ENCODE results near the gene FARS2.

Gene FARS2

DNA sequence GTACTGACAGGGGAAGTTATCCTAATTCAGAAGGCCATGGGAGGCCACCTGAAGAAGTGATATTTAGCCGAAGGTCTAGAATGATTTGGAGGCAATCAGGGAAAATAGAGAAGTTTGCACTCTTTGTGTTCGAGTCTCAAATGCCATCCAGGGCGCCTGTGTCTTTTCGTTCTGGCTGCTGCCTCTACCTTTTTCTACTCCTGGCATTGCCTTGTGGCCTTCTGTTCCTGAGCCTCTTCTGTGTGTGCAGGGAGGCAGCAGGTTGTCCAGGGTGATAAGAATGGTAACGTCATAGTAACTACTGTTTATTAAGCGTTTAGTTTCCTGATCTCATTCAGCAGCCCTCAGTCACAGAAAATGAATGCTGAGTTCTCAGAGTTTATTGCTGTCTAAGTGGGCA is 252.1 kb downstream of the FARS2 start:
- H3K4me3 ChIP-seq (ENCODE audit: low read depth, low read length): no peak overlapping the region
- DNase-seq (ENCODE audit: low read depth): no peak

DNA sequence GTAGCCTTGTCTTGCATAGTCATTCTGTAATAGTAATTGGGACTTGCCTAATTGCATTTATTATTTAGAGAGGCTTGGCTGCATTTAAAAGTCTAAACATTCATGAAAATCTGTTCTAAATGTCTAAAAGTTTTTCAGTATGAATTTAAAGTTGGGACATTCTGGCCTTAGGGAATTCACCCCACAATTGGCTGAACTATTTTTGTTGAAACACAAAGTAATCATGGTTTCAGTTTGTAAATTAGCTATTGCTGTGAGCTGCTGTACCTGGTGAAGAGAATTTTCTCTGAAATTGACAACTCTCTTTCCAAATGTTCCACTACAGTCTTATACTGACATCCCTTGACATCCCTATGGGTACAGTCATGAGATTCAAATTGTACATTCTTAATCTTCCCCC is 253.0 kb downstream of the FARS2 start:
- H3K4me3 ChIP-seq (ENCODE audit: low read depth, low read length): no peak overlapping the region
- no peak for DNase-seq (ENCODE audit: low read depth)

DNA sequence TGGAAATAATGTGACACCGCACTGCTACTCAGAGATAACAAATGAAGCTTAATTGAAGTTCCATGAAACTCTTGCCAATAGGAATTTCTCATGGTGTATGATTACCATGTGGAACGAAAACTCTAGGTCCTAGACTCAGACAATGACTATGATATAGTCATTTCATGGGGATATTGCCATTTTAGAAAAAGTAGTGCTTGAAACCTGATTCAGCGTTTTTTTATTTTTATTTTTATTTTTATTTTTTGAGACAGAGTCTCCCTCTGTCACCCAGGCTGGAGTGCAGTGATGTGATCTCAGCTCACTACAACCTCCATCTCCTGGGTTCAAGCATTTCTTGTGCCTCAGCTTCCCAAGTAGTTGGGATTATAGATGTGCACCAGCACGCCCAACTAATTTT is 253.9 kb downstream of the FARS2 start:
- DNase-seq (ENCODE audit: low read depth): no peak
- no peak overlapping the region for H3K4me3 ChIP-seq (ENCODE audit: low read depth, low read length)

DNA sequence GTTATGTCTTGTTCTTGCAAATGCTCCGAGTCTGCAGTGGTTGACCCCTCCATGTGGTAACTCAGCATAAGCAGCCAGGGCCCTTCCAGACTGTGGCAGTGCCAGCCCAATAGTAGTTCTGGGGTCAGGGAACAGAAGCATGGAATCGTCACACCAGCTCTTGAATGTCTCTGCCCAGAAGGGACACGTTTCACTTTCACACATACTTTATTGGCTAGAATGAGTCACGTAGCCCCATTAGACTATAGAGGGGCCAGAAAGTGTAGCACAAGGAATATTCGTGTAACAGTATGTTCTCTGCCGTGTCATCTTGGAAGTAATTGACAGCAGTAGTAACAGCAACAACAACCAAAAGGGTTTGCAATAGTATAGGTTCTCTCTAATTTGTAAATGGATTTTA is 254.7 kb downstream of the FARS2 start:
- H3K4me3 ChIP-seq (ENCODE audit: low read depth, low read length): no peak overlapping the region
- no peak for DNase-seq (ENCODE audit: low read depth)

DNA sequence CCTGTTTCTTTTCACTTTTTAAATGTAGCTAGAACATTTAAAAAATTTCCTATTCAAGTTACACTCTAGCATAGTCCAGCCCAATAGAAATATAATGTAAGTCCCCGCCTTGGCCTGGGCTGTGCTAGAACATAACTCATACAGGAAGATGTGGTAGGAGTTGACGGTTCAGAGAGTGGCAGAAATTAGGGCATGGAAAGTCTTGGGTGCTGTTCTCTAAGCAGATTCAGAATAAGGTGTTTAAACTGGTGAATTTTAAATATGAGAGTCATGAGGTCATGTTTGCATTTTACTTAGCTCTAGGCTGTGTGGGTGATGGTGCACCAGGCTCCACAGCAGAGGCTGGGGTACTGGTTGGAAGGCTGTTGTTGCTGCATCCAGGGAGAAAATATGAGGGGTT is 256.5 kb downstream of the FARS2 start:
- no peak overlapping the region for H3K4me3 ChIP-seq (ENCODE audit: low read depth, low read length)
- no peak for DNase-seq (ENCODE audit: low read depth)

DNA sequence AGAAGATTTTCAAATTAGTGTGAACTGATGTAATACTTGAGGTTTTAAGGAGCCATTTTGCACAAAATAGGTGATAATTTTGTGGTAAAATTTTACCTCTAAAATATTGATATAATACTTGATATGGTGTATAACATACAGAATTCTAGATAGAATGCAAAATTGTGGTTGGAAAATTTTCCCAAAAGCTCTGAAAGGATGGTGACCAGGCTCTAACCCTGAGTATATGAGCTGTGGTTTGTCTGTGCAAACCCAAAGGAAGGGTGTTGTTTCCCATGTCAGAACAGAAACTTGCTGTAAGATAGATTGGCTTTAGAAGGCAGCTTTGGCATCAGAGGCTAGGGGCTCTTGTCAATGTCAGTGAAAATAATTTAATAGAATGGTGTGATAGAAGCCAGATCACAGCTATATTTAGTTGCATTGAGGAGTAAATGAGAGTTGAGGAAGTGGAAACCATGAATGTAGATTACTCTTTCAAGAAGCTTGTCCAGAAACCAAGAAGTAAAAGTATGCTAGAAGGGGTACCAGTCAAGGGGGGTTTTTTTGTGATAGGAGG is 257.7 kb downstream of the FARS2 start:
- no peak overlapping the region for H3K4me3 ChIP-seq (ENCODE audit: low read depth, low read length)
- DNase-seq (ENCODE audit: low read depth): no peak

DNA sequence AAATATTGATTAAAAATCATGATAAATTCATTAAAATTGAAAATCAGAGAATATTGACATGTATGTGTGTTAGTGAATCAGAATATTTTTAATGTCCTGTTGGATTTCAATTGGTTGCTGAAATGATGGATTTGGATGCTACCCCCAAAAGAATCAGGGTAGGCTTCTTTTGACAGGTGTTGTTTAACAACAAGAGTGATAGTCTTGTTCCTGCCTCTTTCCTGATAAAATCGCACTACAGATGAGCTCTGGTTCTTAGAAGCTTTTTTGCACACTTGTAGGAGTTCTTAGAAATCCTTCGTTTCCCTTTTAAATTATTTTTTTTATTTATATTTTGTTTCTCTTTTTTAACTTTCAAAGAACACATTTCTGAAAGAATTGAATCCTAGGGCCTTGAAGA is 259.5 kb downstream of the FARS2 start:
- no peak for DNase-seq (ENCODE audit: low read depth)
- H3K4me3 ChIP-seq (ENCODE audit: low read depth, low read length): no peak overlapping the region

DNA sequence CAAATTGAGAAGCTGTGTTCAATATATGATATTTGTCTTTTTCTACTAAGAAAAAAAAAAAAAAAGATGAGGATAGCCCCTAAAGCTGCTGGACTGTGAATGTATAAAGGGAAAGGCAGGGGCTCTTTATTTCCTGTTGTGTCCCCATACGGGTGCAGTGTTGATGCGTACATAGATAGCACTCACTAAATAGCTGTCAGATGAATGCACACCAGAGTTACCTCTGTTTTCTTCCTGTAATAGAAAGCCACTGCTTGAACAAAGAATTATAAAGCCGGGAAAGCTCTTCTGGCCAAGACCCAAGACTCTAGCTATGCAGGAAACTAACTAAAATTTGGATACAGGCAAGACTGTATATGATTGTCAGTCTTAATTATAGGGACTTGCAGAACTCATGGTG is 260.0 kb downstream of the FARS2 start:
- H3K4me3 ChIP-seq (ENCODE audit: low read depth, low read length): no peak overlapping the region
- DNase-seq (ENCODE audit: low read depth): no peak

DNA sequence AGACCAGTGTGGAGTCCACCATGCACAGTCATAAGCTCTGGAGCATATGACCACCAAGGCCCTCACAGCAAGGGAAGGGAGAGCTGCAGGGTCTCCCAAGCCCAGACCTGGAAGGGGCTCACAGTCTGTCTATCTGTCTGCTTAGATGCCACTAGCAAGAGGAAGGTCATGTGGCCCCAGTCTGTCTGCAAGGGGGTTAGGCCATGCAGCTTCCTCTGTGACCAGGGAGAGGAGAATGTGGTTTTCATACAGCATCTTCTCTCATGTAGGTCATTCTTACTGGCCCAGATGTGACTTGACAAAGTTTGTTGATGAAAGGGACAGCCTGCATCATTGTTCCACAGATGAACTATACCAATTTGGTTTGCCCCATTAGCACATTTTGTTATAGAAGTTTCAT is 260.8 kb downstream of the FARS2 start:
- no peak overlapping the region for H3K4me3 ChIP-seq (ENCODE audit: low read depth, low read length)
- DNase-seq (ENCODE audit: low read depth): no peak

DNA sequence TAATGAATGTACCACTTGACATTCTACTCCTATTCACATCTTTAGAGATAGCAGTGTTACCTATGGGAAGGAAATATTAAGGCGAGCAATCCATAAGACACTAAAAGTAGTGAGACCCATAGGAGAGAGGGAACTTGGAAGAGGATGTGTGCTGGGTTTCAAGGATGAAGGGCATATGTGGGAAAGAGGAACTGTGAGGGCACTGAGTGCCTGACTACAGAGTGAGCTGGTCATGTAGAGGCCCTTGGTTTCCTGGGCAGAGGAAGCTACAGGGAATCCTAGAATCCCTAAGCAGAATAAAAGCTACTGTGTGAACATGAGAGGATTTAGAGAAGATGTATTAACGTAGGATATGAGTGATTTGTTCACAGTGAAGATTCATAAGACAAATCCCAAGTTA is 262.8 kb downstream of the FARS2 start:
- DNase-seq (ENCODE audit: low read depth): no peak
- H3K4me3 ChIP-seq (ENCODE audit: low read depth, low read length): no peak overlapping the region

DNA sequence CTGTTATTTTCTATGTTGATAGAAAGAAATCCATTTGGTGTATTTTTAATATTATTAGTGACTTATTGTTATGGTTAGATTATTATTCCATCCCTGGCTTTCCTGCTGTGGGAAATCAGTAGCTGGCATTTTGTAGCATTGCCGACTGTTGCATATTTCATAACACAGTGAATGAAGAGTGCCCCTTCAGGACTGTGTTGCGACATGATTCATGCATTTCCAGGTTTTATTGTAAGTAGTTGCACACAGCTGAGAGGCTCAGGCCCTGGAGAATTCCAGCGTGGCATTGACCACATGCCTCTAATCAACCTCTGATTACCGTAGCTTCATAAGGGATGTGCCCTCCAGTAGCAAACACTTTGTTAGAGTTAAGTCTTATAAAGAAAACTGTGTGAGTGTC is 263.9 kb downstream of the FARS2 start:
- DNase-seq (ENCODE audit: low read depth): peak; percentile 70
- H3K4me3 ChIP-seq (ENCODE audit: low read depth, low read length): no peak overlapping the region

DNA sequence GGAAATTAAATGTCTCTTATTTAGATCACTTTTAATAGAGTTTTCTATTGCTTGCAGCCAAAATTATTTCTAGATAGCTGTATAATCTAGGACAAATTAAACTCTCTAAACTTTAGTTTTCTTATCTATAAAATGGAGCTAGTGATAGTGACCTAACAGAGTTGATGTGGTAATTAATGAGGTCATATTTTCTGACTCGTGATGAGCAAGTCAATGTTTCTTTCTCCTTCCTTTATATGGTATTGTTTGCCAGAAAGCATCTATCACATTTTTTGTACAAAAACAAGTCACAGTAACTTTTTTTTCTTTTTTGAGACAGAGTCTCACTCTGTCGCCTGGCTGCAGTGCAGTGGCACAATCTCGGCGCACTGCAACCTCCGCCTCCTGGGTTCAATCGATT is 267.7 kb downstream of the FARS2 start:
- H3K4me3 ChIP-seq (ENCODE audit: low read depth, low read length): no peak overlapping the region
- DNase-seq (ENCODE audit: low read depth): no peak

DNA sequence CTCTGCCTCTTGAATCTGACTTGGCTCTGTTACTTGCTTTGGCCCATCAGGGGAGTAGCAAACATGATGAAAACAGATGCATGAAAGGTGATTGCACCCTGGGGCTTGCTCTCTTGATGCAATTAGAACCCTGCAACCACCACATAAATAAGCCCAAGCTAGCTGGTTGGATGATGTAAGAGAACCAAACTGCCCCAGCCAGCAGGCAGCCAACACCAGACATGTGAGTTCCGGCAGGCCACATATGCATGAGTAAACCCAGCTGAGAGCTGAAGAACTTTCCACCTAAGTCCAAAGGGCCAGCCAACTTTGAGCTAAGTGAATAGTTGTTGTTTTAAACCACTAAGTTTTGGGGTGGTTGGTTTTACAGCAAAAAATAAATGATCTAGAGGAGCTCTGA is 268.4 kb downstream of the FARS2 start:
- no peak overlapping the region for H3K4me3 ChIP-seq (ENCODE audit: low read depth, low read length)
- DNase-seq (ENCODE audit: low read depth): peak; percentile 21

DNA sequence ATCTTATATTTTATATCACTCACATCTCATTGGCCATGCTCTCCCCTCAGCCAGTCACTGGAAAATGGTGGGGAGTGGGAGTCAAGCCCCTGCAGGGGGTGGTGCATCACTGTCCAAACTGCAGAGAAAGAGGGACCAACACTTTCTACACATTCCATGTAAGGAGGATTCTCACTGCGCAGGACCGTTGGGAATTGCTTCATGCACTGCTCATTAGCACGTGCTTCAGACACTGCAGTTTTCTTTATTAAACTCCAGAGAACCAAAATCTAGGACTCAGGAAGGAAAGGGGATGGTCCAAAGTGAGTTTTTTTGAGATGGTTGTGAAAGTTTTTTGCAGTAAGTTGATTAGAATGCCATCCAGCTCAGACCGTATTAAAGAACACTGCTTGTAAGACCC is 269.8 kb downstream of the FARS2 start:
- DNase-seq (ENCODE audit: low read depth): no peak
- H3K4me3 ChIP-seq (ENCODE audit: low read depth, low read length): no peak overlapping the region

DNA sequence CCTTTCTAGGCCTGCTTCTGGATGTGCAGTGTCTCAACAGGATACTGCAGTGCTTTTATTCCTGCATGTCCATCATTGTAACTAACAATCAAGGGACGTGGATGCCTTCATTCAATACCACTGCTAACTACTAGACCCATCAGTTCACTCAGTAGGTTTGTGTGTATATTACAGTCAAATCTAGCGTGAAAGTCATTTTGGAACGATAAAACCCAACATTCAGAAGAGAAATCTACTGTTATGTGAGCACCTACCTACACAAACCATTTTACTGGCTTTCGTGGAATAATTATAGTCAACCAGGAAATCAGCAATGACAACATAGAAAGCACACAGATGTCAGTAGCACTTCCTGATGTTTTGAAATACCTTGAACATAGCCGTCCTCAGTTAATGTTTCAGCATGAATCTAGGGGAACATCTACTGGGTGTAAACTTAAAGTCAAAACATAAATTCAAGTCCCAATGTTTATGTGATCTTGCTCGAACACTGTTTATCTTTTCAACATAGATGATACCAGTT is 270.6 kb downstream of the FARS2 start:
- DNase-seq (ENCODE audit: low read depth): no peak

DNA sequence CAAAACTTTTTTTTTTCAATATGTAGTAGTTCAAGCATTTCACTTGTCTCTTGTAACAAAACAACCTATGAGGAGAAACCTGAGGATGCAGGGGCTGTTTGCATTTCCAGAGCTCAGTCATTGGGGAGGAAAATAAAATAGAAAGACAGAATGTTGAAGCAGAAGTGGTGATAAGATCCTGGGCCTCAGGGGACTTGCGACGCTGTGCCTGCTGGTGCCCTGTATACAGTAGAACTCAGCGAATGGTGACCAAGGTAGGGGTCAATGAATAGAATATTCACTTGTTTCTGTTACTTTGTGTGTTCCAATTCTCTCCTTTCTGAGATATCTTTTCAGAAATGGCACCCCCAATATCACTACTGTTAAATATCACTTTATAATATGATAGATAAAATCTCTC is 271.6 kb downstream of the FARS2 start:
- no peak for DNase-seq (ENCODE audit: low read depth)
- no peak overlapping the region for H3K4me3 ChIP-seq (ENCODE audit: low read depth, low read length)

More for the DNA sequence above, 270.6 kb downstream of the FARS2 start:
- no peak overlapping the region for H3K4me3 ChIP-seq (ENCODE audit: low read depth, low read length)

DNA sequence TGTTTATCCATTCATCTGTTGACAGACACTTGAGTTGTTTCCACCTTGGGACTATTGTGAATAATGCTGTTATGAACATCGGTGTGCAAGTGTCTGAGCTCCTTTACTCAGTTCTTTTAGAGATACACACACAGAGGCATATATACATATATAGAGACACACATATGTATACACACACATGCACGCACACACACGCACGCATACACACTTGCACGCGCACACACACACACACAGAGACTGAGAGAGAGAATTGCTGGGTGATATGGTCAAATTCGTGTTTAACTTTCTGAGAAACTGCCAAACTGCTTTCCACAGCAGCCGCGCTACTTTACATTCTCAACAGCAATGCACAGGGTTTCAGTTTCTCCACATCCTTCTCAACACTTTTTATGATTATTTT is 273.3 kb downstream of the FARS2 start:
- H3K4me3 ChIP-seq (ENCODE audit: low read depth, low read length): no peak overlapping the region
- DNase-seq (ENCODE audit: low read depth): no peak

DNA sequence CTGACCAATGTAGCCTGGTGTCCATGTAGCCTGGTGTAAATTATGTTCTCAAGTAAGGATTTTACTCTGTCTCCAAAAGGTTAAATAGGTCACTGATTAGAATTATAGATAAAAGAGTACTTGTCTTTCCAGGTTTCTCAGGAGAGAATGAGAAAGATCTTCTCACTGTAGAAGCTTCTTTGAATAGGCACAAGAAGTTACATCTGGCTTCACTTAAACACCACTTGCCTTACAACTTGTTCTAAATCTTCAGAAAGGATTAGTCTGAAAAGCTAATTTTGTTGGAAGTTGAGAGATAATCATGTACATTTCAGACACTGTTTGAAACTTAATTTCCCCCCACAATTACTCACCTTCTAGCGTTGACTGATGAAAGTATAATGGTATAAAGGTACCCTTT is 275.3 kb downstream of the FARS2 start:
- no peak for DNase-seq (ENCODE audit: low read depth)
- no peak overlapping the region for H3K4me3 ChIP-seq (ENCODE audit: low read depth, low read length)

DNA sequence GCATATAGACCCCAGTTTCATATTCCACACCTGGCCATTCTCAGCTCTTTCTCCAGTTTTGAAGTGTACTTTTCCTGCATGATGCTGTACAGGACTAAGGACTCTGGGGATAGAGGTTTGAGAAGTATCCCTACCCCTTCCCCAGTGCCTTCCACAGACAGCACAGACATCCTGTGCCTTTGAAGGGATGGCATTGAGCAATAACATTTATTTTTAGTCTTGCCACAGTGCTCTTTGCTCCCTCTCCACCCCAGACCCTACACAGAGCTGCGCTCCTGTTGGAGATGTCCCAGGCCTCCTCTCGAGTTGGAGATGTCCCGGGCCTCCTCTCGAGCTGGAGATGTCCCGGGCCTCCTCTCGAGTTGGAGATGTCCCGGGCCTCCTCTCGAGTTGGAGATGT is 275.8 kb downstream of the FARS2 start:
- H3K4me3 ChIP-seq (ENCODE audit: low read depth, low read length): no peak overlapping the region
- DNase-seq (ENCODE audit: low read depth): no peak

DNA sequence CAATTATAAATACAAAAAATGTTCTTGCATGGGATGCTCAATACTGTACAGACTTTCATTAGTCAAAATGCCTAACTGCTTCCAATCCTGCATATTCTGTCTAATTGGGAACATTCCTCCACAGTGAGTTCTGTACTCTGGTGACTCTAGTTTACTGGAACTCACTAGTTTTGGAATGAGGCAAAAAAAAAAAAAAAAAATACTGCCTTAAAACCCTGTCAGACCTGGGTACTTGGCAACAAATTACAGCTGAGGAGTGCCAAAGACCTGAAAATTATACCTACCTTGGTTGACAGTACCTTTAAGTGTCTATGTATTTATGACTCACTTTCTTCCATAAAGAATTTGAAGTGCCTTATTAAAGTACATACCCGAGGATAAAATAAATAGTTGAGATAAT is 276.7 kb downstream of the FARS2 start:
- no peak for DNase-seq (ENCODE audit: low read depth)
- H3K4me3 ChIP-seq (ENCODE audit: low read depth, low read length): no peak overlapping the region

DNA sequence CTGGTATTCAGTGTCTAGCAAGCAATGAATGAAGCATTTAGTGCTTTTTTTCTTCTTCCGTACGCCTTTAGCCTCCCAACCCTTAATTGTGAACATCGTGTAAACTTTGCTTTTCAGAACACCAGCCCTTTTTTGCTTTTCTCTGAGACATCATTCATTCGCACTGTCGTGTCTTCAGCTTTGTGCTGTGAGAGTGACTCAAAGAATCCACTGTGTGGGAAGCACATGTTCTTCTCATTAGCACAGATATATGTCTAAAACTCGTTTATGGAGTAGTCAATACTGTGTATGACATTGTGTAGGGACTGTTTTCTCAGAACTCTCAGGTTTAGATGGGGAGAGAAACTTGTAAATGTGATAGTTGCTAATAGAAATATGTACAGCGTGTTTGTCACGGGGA is 279.1 kb downstream of the FARS2 start:
- DNase-seq (ENCODE audit: low read depth): no peak
- H3K4me3 ChIP-seq (ENCODE audit: low read depth, low read length): no peak overlapping the region

DNA sequence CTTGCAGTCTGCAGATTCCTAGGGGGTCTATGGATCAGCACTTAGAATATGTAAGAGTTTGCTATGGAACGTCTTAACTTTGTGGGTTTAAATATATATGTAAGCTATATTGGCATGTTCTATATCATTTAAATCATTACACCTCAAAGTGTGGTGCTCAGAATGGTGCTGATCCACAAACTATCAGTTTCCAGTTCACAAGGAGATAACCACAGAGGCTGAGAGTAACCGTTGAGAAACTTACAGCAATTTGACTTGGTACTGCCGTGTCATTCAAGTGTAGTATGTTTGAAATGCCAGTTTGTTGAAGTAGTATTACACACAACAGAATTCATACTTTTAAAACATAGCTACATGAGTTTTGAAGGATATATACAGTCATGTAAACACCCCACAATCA is 279.7 kb downstream of the FARS2 start:
- no peak for DNase-seq (ENCODE audit: low read depth)
- no peak overlapping the region for H3K4me3 ChIP-seq (ENCODE audit: low read depth, low read length)

Measured in skeletal muscle cell (primary cell).